Endothelial cell of umbilical vein (primary cell): ENCODE measurements around the gene TREX2. TPM values are rescaled to one million over a fixed set of nuclear protein-coding genes. Genes with fewer than 3 reads are reported as not detected.
A peak's percentile ranks its signal among the peaks of the same experiment; 100 is the strongest.

Source experiments
- BruUV-seq: library from RNA; stranded (reverse); fragments of 400-500 nt; replicated peaks from 2 replicates; lab custom pipeline; 2021; lab: Mats Ljungman, UMichigan
- CTCF ChIA-PET: fragments of 300-600, 350-600 bp; sonication (Branson Sonifier 250); formaldehyde crosslinking; loops from one replicate; lab custom pipeline; 2021; ENCODE audit warnings: antibody characterized with exemption, inconsistent platforms; lab: Charles Lee
- POLR2A ChIA-PET: fragments of 300-600, 350-600 bp; sonication (Branson Sonifier 250); formaldehyde crosslinking; loops from one replicate; lab custom pipeline; 2021; ENCODE audit warnings: antibody characterized with exemption, inconsistent platforms; lab: Charles Lee
- DNase-seq: peaks from one replicate; pipeline ENCODE4 v3.0.0-alpha.2; 2011; ENCODE audit warnings: low read depth, low spot score
- FAIRE-seq: peaks from 2 replicates; lab custom pipeline; 2011; peaks lifted over from hg19 to GRCh38; lab: Jason Lieb, UNC
- H2AFZ ChIP-seq: 2 replicates; pipeline ENCODE4 v1.6.0; 2012; ENCODE audit warnings: low read depth, low read length, control low read depth, inconsistent platforms
- H3K27ac ChIP-seq: 2 replicates; pipeline ENCODE4 v1.5.1; 2011; ENCODE audit warnings: low read depth, mild to moderate bottlenecking, control low read depth, low read length, moderate library complexity; ENCODE audit not compliant: insufficient read depth
- H3K27me3 ChIP-seq, 2 experiments: 2 replicates each; pipeline versions ENCODE4 v1.6.0 to v1.6.1; 2011; ENCODE audit warnings: low read length in 2 of 2, mixed read lengths in 1 of 2; ENCODE audit not compliant: control insufficient read depth in 2 of 2, insufficient read depth in 2 of 2
- H3K36me3 ChIP-seq, 2 experiments: 2 replicates in 1 of 2; 3 replicates in 1 of 2; pipeline ENCODE4 v1.5.1; 2011; ENCODE audit warnings: low read length in 2 of 2, mild to moderate bottlenecking in 1 of 2, moderate library complexity in 1 of 2; ENCODE audit not compliant: control insufficient read depth in 2 of 2, insufficient read depth in 2 of 2; ENCODE audit errors: extremely low read depth in 1 of 2
- H3K4me1 ChIP-seq: 3 replicates; pipeline ENCODE4 v1.5.1; 2011; ENCODE audit warnings: mild to moderate bottlenecking, low read length; ENCODE audit not compliant: control insufficient read depth, insufficient read depth; ENCODE audit errors: extremely low read depth
- H3K4me2 ChIP-seq: 2 replicates; pipeline ENCODE4 v1.6.1; 2011; ENCODE audit warnings: low read length, control low read depth, mixed read lengths; ENCODE audit not compliant: insufficient read depth
- H3K4me3 ChIP-seq, 3 experiments: fragments of 200-600 bp in 1 of 3; sonication (generic), shearing (Covaris generic) in 1 of 3; replicated peaks in 1 of 3; 2 replicates each; pipeline ENCODE4 v1.5.1; 2011 to 2016; ENCODE audit warnings: control low read depth in 3 of 3, low read length in 3 of 3, mild to moderate bottlenecking in 2 of 3, inconsistent platforms in 1 of 3, low read depth in 1 of 3, moderate library complexity in 1 of 3; ENCODE audit not compliant: insufficient read depth in 1 of 3
- H3K79me2 ChIP-seq: 2 replicates; pipeline ENCODE4 v1.6.0; 2012; ENCODE audit warnings: low read length, inconsistent platforms; ENCODE audit not compliant: control insufficient read depth, insufficient read depth
- H3K9ac ChIP-seq: replicated peaks from 2 replicates; pipeline ENCODE3; 2011; ENCODE audit warnings: low read length, control low read depth; ENCODE audit not compliant: insufficient read depth; ENCODE audit errors: extremely low read depth
- H3K9me1 ChIP-seq: replicated peaks from 3 replicates; pipeline ENCODE4 v1.6.0; 2011; ENCODE audit warnings: mild to moderate bottlenecking, low read length; ENCODE audit not compliant: control insufficient read depth, insufficient read depth; ENCODE audit errors: extremely low read depth
- H3K9me3 ChIP-seq: replicated peaks from 2 replicates; pipeline ENCODE4 v1.5.1; 2012; ENCODE audit warnings: low read length, inconsistent platforms; ENCODE audit not compliant: control insufficient read depth, insufficient read depth
- H4K20me1 ChIP-seq: replicated peaks from 2 replicates; pipeline ENCODE3; 2011; ENCODE audit warnings: mild to moderate bottlenecking, low read length; ENCODE audit not compliant: control insufficient read depth, insufficient read depth; ENCODE audit errors: extremely low read depth
- CTCF ChIP-seq, 2 donors: IDR thresholded peaks; 1 replicate in 1 of 2; 2 replicates in 1 of 2; pipeline ENCODE4 v1.5.1; 2011; ENCODE audit warnings: low read length in 2 of 2, mild to moderate bottlenecking in 2 of 2, moderate library complexity in 2 of 2, control low read depth in 1 of 2, inconsistent platforms in 1 of 2, low read depth in 1 of 2; ENCODE audit not compliant: insufficient read depth in 1 of 2; ENCODE audit errors: extremely low read depth in 1 of 2
- EZH2 ChIP-seq: IDR thresholded peaks from 2 replicates; pipeline ENCODE4 v1.6.1; 2012; ENCODE audit warnings: borderline replicate concordance, low read depth, mild to moderate bottlenecking, moderate library complexity, low read length, inconsistent platforms; ENCODE audit not compliant: severe bottlenecking
- FOS ChIP-seq: IDR thresholded peaks from 2 replicates; pipeline ENCODE4 v1.6.1; 2011; ENCODE audit warnings: mild to moderate bottlenecking, low read length, moderate library complexity, borderline replicate concordance; ENCODE audit not compliant: insufficient read depth
- GATA2 ChIP-seq: IDR thresholded peaks from 2 replicates; pipeline ENCODE4 v1.7.0; 2011; ENCODE audit warnings: low read depth, mild to moderate bottlenecking, moderate library complexity, mixed read lengths, low read length; ENCODE audit not compliant: insufficient read length, insufficient read depth
- MAX ChIP-seq: IDR thresholded peaks from 2 replicates; pipeline ENCODE4 v1.6.1; 2011; ENCODE audit not compliant: insufficient read depth, insufficient read length
- MYC ChIP-seq: IDR thresholded peaks from one replicate; pipeline ENCODE4 v1.6.1; 2011; ENCODE audit warnings: mild to moderate bottlenecking, low read depth, low read length
- POLR2A ChIP-seq: IDR thresholded peaks from 2 replicates; pipeline ENCODE4 v1.6.1; 2012; ENCODE audit warnings: low read depth, mild to moderate bottlenecking, control low read depth, low read length
- POLR2AphosphoS5 ChIP-seq: IDR thresholded peaks from 2 replicates; pipeline ENCODE4 v1.6.1; 2012; ENCODE audit warnings: low read depth, mild to moderate bottlenecking, control low read depth, low read length, moderate library complexity; ENCODE audit not compliant: insufficient read depth
- dilution Hi-C: fragments of 300-500 bp; cut with MboI; formaldehyde crosslinking; loops from one replicate; pipeline ENCODE4 v1.15.0; 2019; ENCODE audit warnings: low sequenced_read_pairs; ENCODE audit not compliant: extremely low pct_ligation_motif_present
- intact Hi-C: fragments of 100-400 bp; cut with micrococcal nuclease; formaldehyde crosslinking; loops from one replicate; pipeline ENCODE4 v1.10.0; 2022
- polyA plus RNA-seq, 4 experiments: library from polyadenylated mRNA; depleted of rRNA in 3 of 4; stranded (reverse) in 3 of 4; unstranded in 1 of 4; fragments of >200 nt; gene quantifications; 2 replicates each; pipeline versions ENCODE4 v1.2.1 to v1.2.3, GENCODE V29; 2011 to 2012; ENCODE audit warnings: missing spikeins in 1 of 4
- total RNA-seq: library from RNA; stranded (reverse); gene quantifications from 2 replicates; pipeline ENCODE4 v1.2.3, GENCODE V29; 2021

The TREX2 gene
- total and polyA plus RNA-seq, 2 donors (not counting 3 experiments of a cell fraction or from before 2014, with no cell fraction given), result 0.82 to 0.99 TPM

GRCh38 chrX:153469811-153470410 is 24.1 kb upstream of the TREX2 start:
- Histone ChIP-seq H3K27ac (peak overlapping the region; percentile 53), H3K4me2 (peak overlapping the region; percentile 85), H3K27me3 (no peaks in the 10 kb centered on the region), H4K20me1 (no peaks in the 10 kb centered on the region), H3K36me3 (no peaks in the 10 kb centered on the region), H3K4me1 (peaks cover 7% of the 10 kb centered on the region), H3K79me2 (peaks cover 4% of the 10 kb centered on the region), H3K9ac (peak overlapping the region; percentile 69), H2AFZ (peak overlapping the region; percentile 79), H3K4me3 (peak overlapping the region; percentile 61 to 73 (median 64)), H3K9me1 (no peaks in the 10 kb centered on the region), H3K9me3 (no peaks in the 10 kb centered on the region)
- POLR2A ChIA-PET, result interaction anchor here (0.5 to 2.2 kb wide), 2 partner anchors 26 to 43 kb away, joined by 4 to 9 read pairs; partner anchors contain the start of gene BGN
- intact Hi-C loops, result loop anchor here (1.0 kb wide), 2 partner anchors 37 to 511 kb away; no protein-coding TSS in a partner anchor
- dilution Hi-C loops, result no loop called here
- DNase-seq (peak; percentile 32), FAIRE-seq (peak; percentile 65)
- TF ChIP-seq MYC (no peak), POLR2AphosphoS5 (no peak), FOS (no peak), EZH2 (no peak), GATA2 (no peak), POLR2A (no peak), MAX (peak; percentile 4), CTCF (IDR thresholded peaks at IDR 0.05; ENCODE audit: extremely low read depth in 1 of 2, insufficient read depth in 1 of 2, low read depth in 1 of 2, low read length in 2 of 2) (peak; percentile 9 to 16)
- BruUV-seq, result TSS peak; percentile 57
- CTCF ChIA-PET, result interaction anchor here (0.6 to 6.8 kb wide), 15 partner anchors 9 to 528 kb away, joined by 3 to 189 read pairs (median 7); partner anchors contain the start of gene BGN
